ACC112 (cell line): ENCODE results near the gene PRKAR2A.
"Not testable (repeated sequence)": the region's sequence is repeated elsewhere in the genome, so short reads cannot be mapped to it uniquely, and the experiment has no call there.

Experiments used
- H2AFZ ChIP-seq: fragments of 200-600 bp; sonication (generic); one replicate; pipeline ENCODE4 v1.6.0; 2017; ENCODE audit warnings: antibody characterized with exemption, low read length; ENCODE audit not compliant: unreplicated experiment
- H3K27ac ChIP-seq: fragments of 200-600 bp; sonication (generic); 2 replicates; pipeline ENCODE4 v1.5.1; 2014; ENCODE audit warnings: low read depth, mild to moderate bottlenecking, antibody characterized with exemption, low read length, moderate library complexity
- H3K27me3 ChIP-seq: fragments of 200-600 bp; sonication (generic); 2 replicates; pipeline ENCODE4 v1.6.1; 2014; ENCODE audit warnings: mild to moderate bottlenecking, antibody characterized with exemption, low read length, moderate library complexity, mixed read lengths; ENCODE audit not compliant: insufficient read depth
- H3K36me3 ChIP-seq: fragments of 200-600 bp; sonication (generic); 2 replicates; pipeline ENCODE4 v1.6.1; 2016; ENCODE audit warnings: mild to moderate bottlenecking, antibody characterized with exemption, low read length, moderate library complexity, mixed read lengths; ENCODE audit not compliant: insufficient read depth
- H3K4me1 ChIP-seq: fragments of 200-600 bp; sonication (generic); one replicate; pipeline ENCODE4 v1.6.1; 2016; ENCODE audit warnings: low read length, mixed read lengths; ENCODE audit not compliant: insufficient read depth, unreplicated experiment, control insufficient read depth
- H3K4me3 ChIP-seq: fragments of 200-600 bp; sonication (generic); 2 replicates; pipeline ENCODE4 v1.5.1; 2014; ENCODE audit warnings: mild to moderate bottlenecking, low read depth, low read length
- H3K79me2 ChIP-seq: fragments of 200-600 bp; sonication (generic); one replicate; pipeline ENCODE4 v1.6.0; 2016; ENCODE audit warnings: low read length; ENCODE audit not compliant: control insufficient read depth, unreplicated experiment, insufficient read depth

The PRKAR2A gene

DNA sequence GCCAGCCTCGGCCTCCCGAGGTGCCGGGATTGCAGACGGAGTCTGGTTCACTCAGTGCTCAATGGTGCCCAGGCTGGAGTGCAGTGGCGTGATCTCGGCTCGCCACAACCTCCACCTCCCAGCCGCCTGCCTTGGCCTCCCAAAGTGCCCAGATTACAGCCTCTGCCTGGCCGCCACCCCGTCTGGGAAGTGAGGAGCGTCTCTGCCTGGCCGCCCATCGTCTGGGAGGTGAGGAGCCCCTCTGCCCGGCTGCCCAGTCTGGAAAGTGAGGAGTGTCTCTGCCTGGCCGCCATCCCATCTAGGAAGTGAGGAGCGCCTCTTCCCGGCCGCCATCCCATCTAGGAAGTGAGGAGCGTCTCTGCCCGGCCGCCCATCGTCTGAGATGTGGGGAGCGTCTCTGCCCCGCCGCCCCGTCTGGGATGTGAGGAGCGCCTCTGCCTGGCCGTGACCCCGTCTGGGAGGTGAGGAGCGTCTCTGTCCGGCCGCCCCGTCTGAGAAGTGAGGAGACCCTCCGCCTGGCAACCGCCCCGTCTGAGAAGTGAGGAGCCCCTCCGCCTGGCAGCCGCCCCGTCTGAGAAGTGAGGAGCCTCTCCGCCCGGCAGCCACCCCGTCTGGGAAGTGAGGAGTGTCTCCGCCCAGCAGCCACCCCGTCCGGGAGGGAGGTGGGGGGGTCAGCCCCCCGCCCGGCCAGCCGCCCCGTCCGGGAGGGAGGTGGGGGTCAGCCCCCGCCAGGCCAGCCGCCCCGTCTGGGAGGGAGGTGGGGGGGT, 113.7 kb downstream of the PRKAR2A start:
- not testable (repeated sequence) for H3K4me3 ChIP-seq, H3K36me3 ChIP-seq, H3K79me2 ChIP-seq, H3K27me3 ChIP-seq, H3K4me1 ChIP-seq, H2AFZ ChIP-seq, H3K27ac ChIP-seq

DNA sequence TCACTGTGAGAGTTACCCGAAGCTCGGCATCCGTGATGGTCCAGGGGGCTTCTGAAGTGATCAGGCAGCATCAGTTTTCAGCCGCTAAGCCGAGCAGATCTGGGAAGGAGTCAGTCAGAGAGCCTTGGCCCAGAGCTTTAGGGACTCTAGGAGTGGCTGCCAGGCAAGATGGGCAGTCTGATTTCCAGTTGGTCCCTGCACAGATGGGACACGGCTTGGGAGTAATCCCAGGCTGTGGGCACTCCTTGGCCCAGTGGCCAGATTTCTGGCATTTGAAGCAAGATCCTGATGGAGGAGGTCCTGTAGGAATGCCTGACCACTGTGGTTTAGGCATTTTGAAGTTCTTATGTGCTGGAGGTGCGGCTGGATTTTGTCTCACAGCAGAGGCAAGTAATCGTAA, 120.2 kb downstream of the PRKAR2A start:
- Histone ChIP-seq H3K79me2 (no peaks in the 10 kb centered on the region), H3K27me3 (no peaks in the 10 kb centered on the region), H3K4me1 (no peaks in the 10 kb centered on the region), H3K4me3 (no peak overlapping the region), H2AFZ (no peak overlapping the region), H3K36me3 (no peaks in the 10 kb centered on the region), H3K27ac (no peak overlapping the region)

DNA sequence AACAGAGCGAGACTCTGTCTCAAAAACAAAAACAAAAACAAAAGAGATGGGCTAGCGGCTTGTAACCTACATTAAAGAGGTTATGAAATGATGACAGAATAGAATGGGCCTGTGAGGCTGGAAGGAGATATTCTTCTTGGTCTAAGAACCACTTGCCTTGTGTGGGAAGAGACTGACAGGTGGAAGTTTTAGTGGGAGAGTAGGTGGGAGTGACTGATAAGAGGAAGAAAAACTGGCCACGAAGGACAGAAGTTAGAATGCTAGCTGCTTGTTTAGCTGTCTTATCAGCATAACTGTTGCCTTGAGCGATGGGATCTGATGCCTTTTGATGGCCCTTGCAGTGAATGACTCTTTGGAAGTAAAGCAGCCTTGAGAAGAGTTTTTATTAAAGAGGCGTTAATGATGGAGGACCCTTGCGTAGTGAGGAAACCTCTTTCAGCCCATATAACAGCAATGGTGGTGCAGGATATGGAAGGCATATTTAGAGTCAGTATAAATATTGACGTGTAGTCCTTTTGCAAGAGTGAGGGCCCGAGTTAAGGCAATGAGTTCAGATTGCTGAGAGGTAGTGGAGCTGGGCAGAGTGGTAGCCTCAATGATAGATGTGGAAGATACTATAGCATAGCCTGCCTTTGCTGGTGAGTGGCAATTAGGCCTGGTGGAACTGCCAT, 122.4 kb downstream of the PRKAR2A start:
- H3K27me3 ChIP-seq, H3K4me3 ChIP-seq, H3K36me3 ChIP-seq, H3K27ac ChIP-seq, H3K4me1 ChIP-seq, H3K79me2 ChIP-seq, H2AFZ ChIP-seq: not testable (repeated sequence)

- Histone ChIP-seq H3K27ac (no peak overlapping the region), H2AFZ (no peak overlapping the region), H3K4me1 (no peaks in the 10 kb centered on the region), H3K4me3 (no peak overlapping the region), H3K79me2 (no peaks in the 10 kb centered on the region), H3K27me3 (no peaks in the 10 kb centered on the region), H3K36me3 (no peaks in the 10 kb centered on the region)
Observed at GRCh38 chr3:48723725-48724124, 123.9 kb downstream of the PRKAR2A start.

GRCh38 chr3:48723293-48723692, 124.4 kb downstream of the PRKAR2A start:
- H2AFZ ChIP-seq, H3K27me3 ChIP-seq, H3K79me2 ChIP-seq, H3K36me3 ChIP-seq, H3K27ac ChIP-seq, H3K4me3 ChIP-seq, H3K4me1 ChIP-seq: not testable (repeated sequence)

DNA sequence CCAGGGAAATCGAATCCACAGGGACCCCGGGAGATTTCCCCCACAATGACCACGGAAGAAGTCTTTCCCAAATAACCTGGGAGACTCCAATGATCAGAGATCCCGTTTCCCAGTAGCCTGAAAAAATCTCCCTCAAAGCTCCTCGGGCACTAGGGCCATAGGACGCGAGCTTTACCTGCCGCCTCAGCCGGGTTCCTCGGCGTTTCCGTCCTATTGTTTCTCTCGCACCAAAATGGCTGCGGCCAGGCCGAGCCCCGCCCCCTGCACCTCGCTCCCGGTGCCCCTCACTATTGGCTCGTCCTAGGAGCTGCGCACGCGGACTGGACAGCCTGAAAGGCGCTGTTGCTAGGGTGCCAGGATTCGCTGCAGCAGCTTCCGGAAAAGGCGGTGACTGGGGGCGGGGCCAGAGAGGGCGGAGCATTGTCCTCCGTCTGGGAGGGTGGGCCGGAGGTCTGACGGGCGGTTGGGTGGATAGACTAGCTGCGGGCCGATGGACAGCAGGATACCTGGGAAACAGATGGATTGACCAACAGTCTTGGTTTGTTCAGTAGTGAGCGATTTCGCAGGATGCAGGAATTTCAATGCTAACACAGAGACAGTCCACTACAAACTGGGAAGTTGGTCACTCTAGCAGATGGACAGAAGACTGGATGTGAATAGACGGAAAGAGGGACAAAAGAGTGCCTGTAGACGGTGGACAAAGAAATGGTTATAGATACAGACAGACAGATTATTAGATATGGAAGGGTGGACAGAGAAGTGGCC, 130.5 kb downstream of the PRKAR2A start, which contains the start of gene IP6K2:
IP6K2 (minus strand) TSS at position 240 of the 765 bp plus-strand sequence. CDS start 21,930 bp downstream, outside the sequence.
- Histone ChIP-seq H3K4me1 (peaks cover 14% of the 10 kb centered on the region), H3K27ac (peak within 1 kb of the TSS; percentile 45), H3K27me3 (no peaks in the 10 kb centered on the region)

DNA sequence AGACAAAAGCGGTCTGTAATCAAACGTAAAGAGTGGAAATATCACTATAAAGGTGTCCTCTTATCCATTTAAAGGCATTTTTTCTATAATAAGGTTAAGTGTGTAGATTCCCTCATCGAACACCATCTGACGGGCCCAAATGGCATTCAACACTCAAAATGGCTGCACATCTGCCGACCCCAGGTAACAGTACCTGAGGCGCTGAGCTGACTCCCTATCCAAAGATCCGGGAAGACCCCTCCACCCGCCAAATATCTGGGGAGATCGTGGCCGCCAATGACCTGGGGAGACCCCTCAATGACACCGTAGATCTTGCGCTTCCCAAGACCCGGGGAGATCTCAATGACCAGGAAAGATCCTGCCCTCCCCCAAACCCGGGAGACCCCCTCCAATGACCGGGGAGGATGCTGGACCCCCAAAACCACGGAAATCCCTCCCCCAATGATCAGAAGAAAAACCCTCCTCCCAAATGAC, 131.1 kb downstream of the PRKAR2A start:
- Histone ChIP-seq H3K27ac (peak overlapping the region; percentile 45), H3K27me3 (no peaks in the 10 kb centered on the region), H3K4me3 (peak overlapping the region; percentile 83), H3K36me3 (peaks cover 3% of the 10 kb centered on the region; the same call in 1 of the 2 replicates), H2AFZ (peak overlapping the region; percentile 26), H3K4me1 (peaks cover 14% of the 10 kb centered on the region), H3K79me2 (peaks cover 51% of the 10 kb centered on the region)

More for the DNA sequence above, 130.5 kb downstream of the PRKAR2A start, which contains the start of gene IP6K2:
- peaks cover 46% of the 10 kb centered on the region for H3K79me2 ChIP-seq
- peaks cover 3% of the 10 kb centered on the region; the same call in 1 of the 2 replicates for H3K36me3 ChIP-seq
- H3K4me3 ChIP-seq = peak within 1 kb of the TSS; percentile 83
- H2AFZ ChIP-seq = peak within 1 kb of the TSS; percentile 98

- Histone ChIP-seq H3K27me3 (no peaks in the 10 kb centered on the region), H3K36me3 (peaks cover 4% of the 10 kb centered on the region; the same call in 1 of the 2 replicates), H2AFZ (no peak overlapping the region), H3K4me3 (peak overlapping the region; percentile 83), H3K27ac (no peak overlapping the region), H3K4me1 (peaks cover 14% of the 10 kb centered on the region), H3K79me2 (peaks cover 62% of the 10 kb centered on the region)
Observed at GRCh38 chr3:48715174-48715800, 132.4 kb downstream of the PRKAR2A start.

GRCh38 chr3:48711727-48712126, 135.9 kb downstream of the PRKAR2A start:
- H3K4me1 ChIP-seq = peaks cover 27% of the 10 kb centered on the region

DNA sequence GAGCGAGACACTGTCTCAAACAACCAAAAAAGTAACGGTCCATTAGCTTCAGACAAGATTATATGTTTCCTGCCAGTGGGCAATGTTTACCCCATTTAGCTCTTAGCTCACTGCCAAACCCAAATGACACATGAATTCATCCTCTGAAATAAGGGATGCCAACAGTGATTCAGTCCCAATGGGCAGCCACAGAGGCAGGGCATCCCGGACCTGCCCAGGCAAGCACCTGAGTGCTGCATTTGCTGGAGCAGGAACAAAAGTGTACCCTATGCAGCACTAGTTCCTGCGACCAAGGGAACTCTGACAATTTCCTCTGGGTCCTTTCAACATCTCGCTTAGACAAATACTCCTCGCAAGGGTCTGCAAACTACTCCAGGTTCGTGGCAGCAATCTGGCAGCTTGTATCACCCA, 138.6 kb downstream of the PRKAR2A start:
- no peaks in the 10 kb centered on the region for H3K27me3 ChIP-seq
- H3K27ac ChIP-seq = peak overlapping the region; percentile 62
- peaks cover 13% of the 10 kb centered on the region; the same call in 1 of the 2 replicates for H3K36me3 ChIP-seq
- no peak overlapping the region for H3K4me3 ChIP-seq
- peaks cover 87% of the 10 kb centered on the region for H3K79me2 ChIP-seq
- no peak overlapping the region for H2AFZ ChIP-seq
- peaks cover 13% of the 10 kb centered on the region for H3K4me1 ChIP-seq

More at GRCh38 chr3:48711727-48712126, 135.9 kb downstream of the PRKAR2A start:
- peaks cover 91% of the 10 kb centered on the region for H3K79me2 ChIP-seq
- H2AFZ ChIP-seq = no peak overlapping the region
- no peaks in the 10 kb centered on the region for H3K27me3 ChIP-seq
- no peak overlapping the region for H3K4me3 ChIP-seq
- H3K36me3 ChIP-seq = peaks cover 10% of the 10 kb centered on the region; the same call in 1 of the 2 replicates
- H3K27ac ChIP-seq = no peak overlapping the region
